ENCODE measurements around the gene EPO. TPM values are rescaled to one million over a fixed set of nuclear protein-coding genes. Genes with fewer than 3 reads are reported as not detected.

The EPO gene
- total RNA-seq, 1 donor from 2014 or later, result 0.58 TPM

- Histone ChIP-seq H3K36me3 (no peaks in the 10 kb centered on the region), H3K4me3 (no peak overlapping the region), H3K4me1 (peaks cover 21% of the 10 kb centered on the region), H3K27ac (no peak overlapping the region), H3K79me2 (ENCODE audit: low read depth) (peaks cover 59% of the 10 kb centered on the region), H3K9me3 (ENCODE audit: low read depth) (no peaks in the 10 kb centered on the region), H3K4me2 (no peak overlapping the region), H4K20me1 (ENCODE audit: low read depth) (peaks cover 80% of the 10 kb centered on the region), H2AFZ (replicated peaks) (no peak overlapping the region), H3F3A (ENCODE audit: low read depth) (peaks cover 23% of the 10 kb centered on the region), H3K27me3 (no peaks in the 10 kb centered on the region), H3K9ac (no peak overlapping the region)
- Mint-ChIP-seq H3K4me1 (peaks cover 36% of the 10 kb centered on the region), H3K9me3 (no peaks in the 10 kb centered on the region), H3K27ac (peak overlapping the region; percentile 47), H3K36me3 (peaks cover 8% of the 10 kb centered on the region), H3K4me3 (peak overlapping the region; percentile 58), H3K27me3 (ENCODE audit: insufficient read depth, low read depth) (peaks cover 9% of the 10 kb centered on the region)
- no peak for DNase-seq (ENCODE audit: low spot score)
- TF ChIP-seq EZH2 (IDR thresholded peaks at IDR 0.05) (no peak), EZH2phosphoT487 (IDR thresholded peaks at IDR 0.05) (no peak), CTCF (IDR thresholded peaks at IDR 0.05) (no peak)
Observed at GRCh38 chr7:100688326-100688860, 31.9 kb upstream of the EPO start.

- H3K27me3 Mint-ChIP-seq (ENCODE audit: insufficient read depth, low read depth), result peaks cover 9% of the 10 kb centered on the region
- H3K4me3 Mint-ChIP-seq, result peak overlapping the region; percentile 58
- peak overlapping the region; percentile 2 for H3K9ac ChIP-seq
- peaks cover 26% of the 10 kb centered on the region for H3F3A ChIP-seq (ENCODE audit: low read depth)
- H3K27ac ChIP-seq, result no peak overlapping the region
- H3K9me3 ChIP-seq (ENCODE audit: low read depth), result no peaks in the 10 kb centered on the region
- H3K27me3 ChIP-seq, result peaks cover under 1% of the 10 kb centered on the region
- TF ChIP-seq EZH2 (IDR thresholded peaks at IDR 0.05) (no peak), EZH2phosphoT487 (IDR thresholded peaks at IDR 0.05) (no peak), CTCF (IDR thresholded peaks at IDR 0.05) (no peak)
- H3K27ac Mint-ChIP-seq, result peak overlapping the region; percentile 42
- no peak overlapping the region for H2AFZ ChIP-seq (replicated peaks)
- no peak overlapping the region for H3K4me3 ChIP-seq
- H3K4me1 ChIP-seq, result peaks cover 21% of the 10 kb centered on the region
- no peak overlapping the region for H3K4me2 ChIP-seq
- no peaks in the 10 kb centered on the region for H3K9me3 Mint-ChIP-seq
- H3K36me3 ChIP-seq, result no peaks in the 10 kb centered on the region
- peaks cover 8% of the 10 kb centered on the region for H3K36me3 Mint-ChIP-seq
- peaks cover 63% of the 10 kb centered on the region for H3K79me2 ChIP-seq (ENCODE audit: low read depth)
- H4K20me1 ChIP-seq (ENCODE audit: low read depth), result peaks cover 80% of the 10 kb centered on the region
- no peak for DNase-seq (ENCODE audit: low spot score)
- peaks cover 36% of the 10 kb centered on the region for H3K4me1 Mint-ChIP-seq
Observed at GRCh38 chr7:100689230-100690135, 30.8 kb upstream of the EPO start.

DNA sequence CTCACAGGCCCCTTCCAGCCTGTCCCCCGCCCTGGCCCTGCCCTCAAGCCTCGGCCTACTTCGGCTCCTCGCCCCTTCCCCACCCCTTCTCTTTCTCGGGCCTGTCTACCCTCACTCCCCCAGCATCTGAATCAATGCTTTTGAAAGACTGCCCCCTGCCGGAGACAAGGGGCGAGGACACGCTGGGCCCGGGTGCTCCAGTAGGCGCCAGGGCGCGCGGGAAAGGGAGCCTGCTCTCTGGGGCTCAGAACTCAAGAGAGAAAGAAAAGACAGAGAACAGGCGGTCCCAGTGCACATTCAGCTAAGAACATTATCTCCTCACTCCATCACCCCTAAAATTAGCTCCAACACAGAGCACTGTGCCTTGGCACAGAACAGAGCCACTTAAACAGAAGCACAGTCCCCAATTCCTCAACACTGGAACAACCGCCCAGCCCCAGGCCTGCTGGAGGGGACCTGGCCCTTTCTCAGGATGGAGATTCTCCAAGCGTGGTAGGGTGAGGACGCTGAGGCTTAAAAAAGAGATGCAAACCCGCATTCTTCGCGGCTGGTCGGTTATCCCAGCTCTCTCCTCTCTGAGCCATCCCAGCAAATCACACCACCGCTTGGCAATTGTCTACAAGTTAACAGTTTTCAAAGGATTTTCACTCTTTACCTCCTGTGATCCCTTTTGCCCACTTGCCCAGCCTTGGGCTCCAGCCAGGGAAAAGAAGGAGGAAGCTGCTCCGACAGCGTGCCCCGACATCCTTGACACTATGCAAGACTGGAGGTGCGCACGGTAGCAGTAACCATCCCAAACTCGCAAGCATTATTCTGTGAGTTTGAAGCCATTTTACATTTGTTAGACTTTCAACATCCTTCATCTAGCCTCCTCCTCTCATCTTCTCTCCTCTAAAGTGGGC, 28.3 kb upstream of the EPO start:
- TF ChIP-seq CTCF (IDR thresholded peaks at IDR 0.05) (peak; percentile 93), EZH2phosphoT487 (IDR thresholded peaks at IDR 0.05) (no peak), EZH2 (IDR thresholded peaks at IDR 0.05) (no peak)
- Mint-ChIP-seq H3K27ac (peak overlapping the region; percentile 87), H3K36me3 (peaks cover 4% of the 10 kb centered on the region), H3K4me1 (peaks cover 43% of the 10 kb centered on the region), H3K4me3 (peak overlapping the region; percentile 99), H3K9me3 (no peaks in the 10 kb centered on the region), H3K27me3 (ENCODE audit: insufficient read depth, low read depth) (peaks cover 17% of the 10 kb centered on the region)
- Histone ChIP-seq H3K27ac (peak overlapping the region; percentile 55), H2AFZ (replicated peaks) (no peak overlapping the region), H3F3A (ENCODE audit: low read depth) (peaks cover 41% of the 10 kb centered on the region), H3K36me3 (no peaks in the 10 kb centered on the region), H3K9me3 (ENCODE audit: low read depth) (no peaks in the 10 kb centered on the region), H3K4me1 (peaks cover 21% of the 10 kb centered on the region), H3K4me2 (peak overlapping the region; percentile 98), H3K4me3 (peak overlapping the region; percentile 100), H3K9ac (peak overlapping the region; percentile 29), H3K79me2 (ENCODE audit: low read depth) (peaks cover 63% of the 10 kb centered on the region), H4K20me1 (ENCODE audit: low read depth) (peaks cover 66% of the 10 kb centered on the region), H3K27me3 (peaks cover 20% of the 10 kb centered on the region)
- peak; percentile 94 for DNase-seq (ENCODE audit: low spot score)

All from neural progenitor cell (in vitro differentiated cells).